ENCODE measurements around the gene PPP2R2B. TPM values are rescaled to one million over a fixed set of nuclear protein-coding genes. Genes with fewer than 3 reads are reported as not detected.

Gene PPP2R2B
- polyA plus RNA-seq, 1 experiment, result 0.58 TPM

GRCh38 chr5:146656703-146657102 is 221.9 kb downstream of the PPP2R2B start:
- no peak for TF ChIP-seq CTCF (IDR thresholded peaks at IDR 0.05; ENCODE audit: insufficient read depth, low read depth, low read length)
- CTCF ChIA-PET, result no interaction called here
- H3K36me3 ChIP-seq (ENCODE audit: control insufficient read depth, insufficient read depth, low read length), result no peaks in the 10 kb centered on the region
- no peak overlapping the region for H3K4me3 ChIP-seq (ENCODE audit: low read depth, low read length)
- POLR2A ChIA-PET, result no interaction called here
- no peak for DNase-seq (ENCODE audit: low read depth)
- H3K27me3 ChIP-seq (ENCODE audit: control insufficient read depth, insufficient read depth, low read length), result no peaks in the 10 kb centered on the region

GRCh38 chr5:146653560-146653959 is 225.0 kb downstream of the PPP2R2B start:
- TF ChIP-seq CTCF (IDR thresholded peaks at IDR 0.05; ENCODE audit: insufficient read depth, low read depth, low read length), result no peak
- CTCF ChIA-PET, result no interaction called here
- Histone ChIP-seq H3K27me3 (ENCODE audit: control insufficient read depth, insufficient read depth, low read length) (no peaks in the 10 kb centered on the region), H3K4me3 (ENCODE audit: low read depth, low read length) (no peak overlapping the region), H3K36me3 (ENCODE audit: control insufficient read depth, insufficient read depth, low read length) (no peaks in the 10 kb centered on the region)
- POLR2A ChIA-PET, result no interaction called here
- DNase-seq (ENCODE audit: low read depth), result no peak

- no peak for TF ChIP-seq CTCF (IDR thresholded peaks at IDR 0.05; ENCODE audit: insufficient read depth, low read depth, low read length)
- Histone ChIP-seq H3K4me3 (ENCODE audit: low read depth, low read length) (no peak overlapping the region), H3K36me3 (ENCODE audit: control insufficient read depth, insufficient read depth, low read length) (no peaks in the 10 kb centered on the region), H3K27me3 (ENCODE audit: control insufficient read depth, insufficient read depth, low read length) (no peaks in the 10 kb centered on the region)
- CTCF ChIA-PET, result no interaction called here
- DNase-seq (ENCODE audit: low read depth), result no peak
- POLR2A ChIA-PET, result no interaction called here
Observed at GRCh38 chr5:146652547-146652946, 226.0 kb downstream of the PPP2R2B start.

- H3K4me3 ChIP-seq (ENCODE audit: low read depth, low read length), result no peak overlapping the region
- ChIA-PET CTCF (no interaction called here), POLR2A (no interaction called here)
- no peaks in the 10 kb centered on the region for H3K36me3 ChIP-seq (ENCODE audit: control insufficient read depth, insufficient read depth, low read length)
- DNase-seq (ENCODE audit: low read depth), result no peak
- no peaks in the 10 kb centered on the region for H3K27me3 ChIP-seq (ENCODE audit: control insufficient read depth, insufficient read depth, low read length)
- no peak for TF ChIP-seq CTCF (IDR thresholded peaks at IDR 0.05; ENCODE audit: insufficient read depth, low read depth, low read length)
Observed at GRCh38 chr5:146647656-146648199, 230.8 kb downstream of the PPP2R2B start.

- H3K27me3 ChIP-seq (ENCODE audit: control insufficient read depth, insufficient read depth, low read length), result no peaks in the 10 kb centered on the region
- CTCF ChIA-PET, result no interaction called here
- POLR2A ChIA-PET, result no interaction called here
- DNase-seq (ENCODE audit: low read depth), result no peak
- H3K4me3 ChIP-seq (ENCODE audit: low read depth, low read length), result no peak overlapping the region
- TF ChIP-seq CTCF (IDR thresholded peaks at IDR 0.05; ENCODE audit: insufficient read depth, low read depth, low read length), result no peak
- H3K36me3 ChIP-seq (ENCODE audit: control insufficient read depth, insufficient read depth, low read length), result no peaks in the 10 kb centered on the region
Observed at GRCh38 chr5:146646441-146646840, 232.1 kb downstream of the PPP2R2B start.
